Endothelial cell (in vitro differentiated cells): Measurements from ENCODE around the gene USF2. TPM values are rescaled to one million over a fixed set of nuclear protein-coding genes. Genes with fewer than 3 reads are reported as not detected.

Source experiments
- DNase-seq: peaks from one replicate; pipeline ENCODE4 v3.0.0; 2021; ENCODE audit warnings: low spot score
- H3K27ac Mint-ChIP-seq: one replicate; pipeline ENCODE4 v1.8.0; 2021; ENCODE audit warnings: mixed read lengths, inconsistent platforms; ENCODE audit not compliant: unreplicated experiment
- H3K27me3 Mint-ChIP-seq: one replicate; pipeline ENCODE4 v1.8.0; 2021; ENCODE audit warnings: mild to moderate bottlenecking, moderate library complexity, mixed read lengths, inconsistent platforms; ENCODE audit not compliant: unreplicated experiment
- H3K36me3 Mint-ChIP-seq: one replicate; pipeline ENCODE4 v1.8.0; 2021; ENCODE audit warnings: mild to moderate bottlenecking, low read depth, mixed read lengths, inconsistent platforms; ENCODE audit not compliant: unreplicated experiment
- H3K4me1 Mint-ChIP-seq: one replicate; pipeline ENCODE4 v1.8.0; 2021; ENCODE audit warnings: mild to moderate bottlenecking, mixed read lengths, inconsistent platforms; ENCODE audit not compliant: unreplicated experiment
- H3K4me3 Mint-ChIP-seq: one replicate; pipeline ENCODE4 v1.8.0; 2021; ENCODE audit warnings: mild to moderate bottlenecking, mixed read lengths, inconsistent platforms; ENCODE audit not compliant: unreplicated experiment
- H3K9me3 Mint-ChIP-seq: one replicate; pipeline ENCODE4 v1.8.0; 2021; ENCODE audit warnings: mixed read lengths, inconsistent platforms; ENCODE audit not compliant: unreplicated experiment
- total RNA-seq: library from RNA; stranded (reverse); fragmentation: NEBNext Ultra II Directional; extraction: Animal tissue kit (Norgen Biotek cat#: 25700); gene quantifications from one replicate; pipeline ENCODE4 v1.2.1, GENCODE V29; 2021; ENCODE audit not compliant: unreplicated experiment
- TF ChIP-seq, protein P1 (sequence below): fragments of 200-600 bp; sonication (generic); IDR thresholded peaks from one replicate; pipeline ENCODE4 v1.5.0; 2021; ENCODE audit warnings: antibody characterized with exemption; ENCODE audit not compliant: unreplicated experiment

USF2 gene
- total RNA-seq, 1 donor from 2014 or later: 92.2 TPM

DNA sequence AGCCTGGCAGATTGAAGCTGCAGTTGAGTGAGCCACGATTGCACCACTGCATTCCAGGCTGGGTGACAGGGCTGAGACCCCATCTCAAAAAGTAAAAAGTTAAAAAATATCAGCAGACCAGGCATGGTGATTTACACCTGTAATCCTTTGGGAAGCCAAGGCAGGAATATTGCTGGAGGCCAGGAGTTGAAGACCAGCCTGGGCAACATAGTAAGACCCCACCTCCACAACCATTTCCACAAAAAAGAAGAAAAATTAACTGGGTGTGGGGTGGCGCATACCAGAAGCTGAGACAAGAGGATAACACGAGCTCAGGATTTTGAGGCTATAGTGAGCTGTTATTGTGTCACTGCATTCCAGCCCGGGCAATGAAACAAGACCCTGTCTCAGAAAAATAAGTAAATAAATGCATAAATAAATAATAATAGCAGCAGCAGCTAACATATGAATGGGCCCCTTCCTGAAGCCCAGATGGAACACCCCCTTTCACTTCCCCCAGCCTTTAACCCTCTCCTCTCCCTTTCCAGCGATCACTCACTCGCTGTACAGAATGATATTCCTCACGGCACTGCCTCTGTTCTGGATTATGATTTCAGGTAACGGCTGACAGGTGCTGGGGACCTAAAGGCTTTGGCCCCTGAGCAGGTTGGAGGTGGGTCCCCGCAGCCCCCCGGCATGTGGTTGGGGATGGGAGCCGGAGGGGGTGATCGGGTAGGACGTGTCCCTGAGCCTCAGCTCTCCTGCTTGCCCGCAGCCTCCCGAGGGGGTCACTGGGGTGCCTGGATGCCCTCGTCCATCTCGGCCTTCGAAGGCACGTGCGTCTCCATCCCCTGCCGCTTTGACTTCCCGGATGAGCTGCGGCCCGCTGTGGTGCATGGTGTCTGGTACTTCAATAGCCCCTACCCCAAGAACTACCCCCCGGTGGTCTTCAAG lies 26.4 kb downstream of the USF2 start:
- H3K27ac Mint-ChIP-seq: no peak overlapping the region
- H3K9me3 Mint-ChIP-seq: no peaks in the 10 kb centered on the region
- DNase-seq: no peak
- no peaks in the 10 kb centered on the region for H3K4me1 Mint-ChIP-seq
- H3K4me3 Mint-ChIP-seq: no peak overlapping the region
- H3K36me3 Mint-ChIP-seq: no peaks in the 10 kb centered on the region
- TF ChIP-seq, protein P1, sequence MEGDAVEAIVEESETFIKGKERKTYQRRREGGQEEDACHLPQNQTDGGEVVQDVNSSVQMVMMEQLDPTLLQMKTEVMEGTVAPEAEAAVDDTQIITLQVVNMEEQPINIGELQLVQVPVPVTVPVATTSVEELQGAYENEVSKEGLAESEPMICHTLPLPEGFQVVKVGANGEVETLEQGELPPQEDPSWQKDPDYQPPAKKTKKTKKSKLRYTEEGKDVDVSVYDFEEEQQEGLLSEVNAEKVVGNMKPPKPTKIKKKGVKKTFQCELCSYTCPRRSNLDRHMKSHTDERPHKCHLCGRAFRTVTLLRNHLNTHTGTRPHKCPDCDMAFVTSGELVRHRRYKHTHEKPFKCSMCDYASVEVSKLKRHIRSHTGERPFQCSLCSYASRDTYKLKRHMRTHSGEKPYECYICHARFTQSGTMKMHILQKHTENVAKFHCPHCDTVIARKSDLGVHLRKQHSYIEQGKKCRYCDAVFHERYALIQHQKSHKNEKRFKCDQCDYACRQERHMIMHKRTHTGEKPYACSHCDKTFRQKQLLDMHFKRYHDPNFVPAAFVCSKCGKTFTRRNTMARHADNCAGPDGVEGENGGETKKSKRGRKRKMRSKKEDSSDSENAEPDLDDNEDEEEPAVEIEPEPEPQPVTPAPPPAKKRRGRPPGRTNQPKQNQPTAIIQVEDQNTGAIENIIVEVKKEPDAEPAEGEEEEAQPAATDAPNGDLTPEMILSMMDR: no peak
- H3K27me3 Mint-ChIP-seq: peaks cover 3% of the 10 kb centered on the region

DNA sequence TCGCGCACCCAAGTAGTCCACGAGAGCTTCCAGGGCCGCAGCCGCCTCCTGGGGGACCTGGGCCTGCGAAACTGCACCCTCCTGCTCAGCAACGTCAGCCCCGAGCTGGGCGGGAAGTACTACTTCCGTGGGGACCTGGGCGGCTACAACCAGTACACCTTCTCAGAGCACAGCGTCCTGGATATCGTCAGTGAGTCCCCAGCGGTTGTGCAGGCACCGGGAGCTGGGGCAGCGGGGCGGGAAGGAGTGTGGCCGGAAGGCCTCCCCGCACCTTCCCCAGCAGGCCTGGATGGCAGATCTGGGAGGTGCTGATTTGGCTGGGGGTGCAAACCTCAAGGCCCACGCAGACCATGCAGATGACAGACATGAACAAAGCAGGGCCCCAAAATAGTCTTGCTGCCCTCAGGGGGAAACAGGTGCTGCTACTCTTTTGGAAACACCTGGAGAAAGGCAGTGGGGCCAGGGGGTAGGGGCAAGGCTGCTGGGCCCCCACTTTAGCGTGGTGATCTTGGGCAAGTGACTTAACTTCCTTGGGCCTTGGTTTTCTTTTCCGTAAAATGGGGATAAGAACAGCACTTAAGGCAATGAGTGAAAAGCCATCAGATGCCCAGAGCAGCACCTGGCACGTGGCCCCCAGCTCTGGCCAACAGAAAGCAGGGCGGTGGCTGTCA lies 27.2 kb downstream of the USF2 start:
- TF ChIP-seq, protein P1: no peak
- Mint-ChIP-seq H3K36me3 (no peaks in the 10 kb centered on the region), H3K27ac (no peak overlapping the region), H3K27me3 (no peaks in the 10 kb centered on the region), H3K9me3 (no peaks in the 10 kb centered on the region), H3K4me1 (no peaks in the 10 kb centered on the region), H3K4me3 (no peak overlapping the region)
- DNase-seq: no peak

DNA sequence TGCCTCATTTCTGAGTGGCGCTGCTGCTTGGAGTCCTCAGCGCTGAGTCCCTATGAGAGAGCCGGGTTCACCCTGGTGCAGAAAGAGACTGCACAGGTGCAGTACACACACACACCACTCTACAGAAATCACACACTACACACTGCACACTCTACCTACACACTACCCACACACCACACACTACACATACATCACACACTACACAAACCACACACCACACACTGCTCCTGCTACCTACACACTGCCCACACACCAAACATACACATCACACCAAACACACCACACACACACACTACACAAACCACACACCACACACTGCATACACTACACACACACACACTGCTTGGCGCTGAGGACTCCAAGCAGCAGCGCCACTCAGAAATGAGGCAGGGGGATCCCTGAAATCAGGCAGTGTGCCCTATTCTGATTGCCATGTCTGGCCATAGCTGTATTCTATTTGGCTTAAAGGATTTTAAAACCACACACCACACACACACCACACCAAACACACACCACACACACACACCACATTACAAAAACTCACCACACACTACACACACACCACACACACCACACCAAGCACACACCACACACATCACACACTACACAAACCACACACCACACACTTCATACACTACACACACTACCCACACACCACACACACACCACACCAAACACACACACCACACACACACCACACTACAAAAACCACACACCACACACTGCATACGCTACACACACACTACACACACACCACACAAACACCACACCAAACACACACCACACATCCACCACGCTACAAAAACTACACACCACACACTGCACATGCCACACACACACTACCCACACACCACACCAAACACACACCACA lies 28.1 kb downstream of the USF2 start:
- Mint-ChIP-seq H3K4me1 (no peaks in the 10 kb centered on the region), H3K27ac (no peak overlapping the region), H3K9me3 (no peaks in the 10 kb centered on the region), H3K27me3 (no peaks in the 10 kb centered on the region), H3K36me3 (no peaks in the 10 kb centered on the region), H3K4me3 (no peak overlapping the region)
- TF ChIP-seq, protein P1: no peak
- DNase-seq: no peak

DNA sequence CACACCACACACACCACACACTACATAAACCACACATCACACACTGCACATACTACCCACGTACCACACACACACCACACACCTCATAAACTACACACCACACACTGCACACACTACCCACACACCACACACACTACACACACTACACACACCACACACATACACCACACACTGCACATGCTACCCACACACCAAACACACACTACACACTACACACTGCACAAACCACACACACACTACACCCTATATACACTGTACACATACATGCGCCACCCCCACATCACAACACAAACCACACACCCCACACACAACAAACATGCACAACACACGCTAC lies 28.7 kb downstream of the USF2 start:
- no peaks in the 10 kb centered on the region for H3K27me3 Mint-ChIP-seq
- no peaks in the 10 kb centered on the region for H3K36me3 Mint-ChIP-seq
- H3K4me1 Mint-ChIP-seq: no peaks in the 10 kb centered on the region
- no peak overlapping the region for H3K27ac Mint-ChIP-seq
- H3K9me3 Mint-ChIP-seq: no peaks in the 10 kb centered on the region
- no peak overlapping the region for H3K4me3 Mint-ChIP-seq
- TF ChIP-seq, protein P1: no peak
- DNase-seq: no peak
